Stimulated activated CD4-positive, alpha-beta T cell treated with anti-CD3 and anti-CD28 coated beads, Interleukin-2, amount 100 ng/mL, for 24 hours (primary cell): Measurements from ENCODE around the gene MSANTD2.

Experiments used
- DNase-seq, 2 donors: peaks; one replicate each; pipeline ENCODE4 v3.0.0-alpha.2; 2020

The MSANTD2 gene

GRCh38 chr11:124769806-124770774 lies 30.1 kb downstream of the MSANTD2 start:
- DNase-seq = no peak

- no peak for DNase-seq
These were observed 31.3 kb downstream of the MSANTD2 start for GRCh38 chr11:124768914-124769313.

GRCh38 chr11:124766156-124766555 lies 34.0 kb downstream of the MSANTD2 start:
- no peak for DNase-seq

- peak; percentile 88 to 90 for DNase-seq
These were observed 36.9 kb downstream of the MSANTD2 start for GRCh38 chr11:124763156-124763947.

- DNase-seq = peak in 1 of 2 donors; percentile 38
These were observed 37.5 kb downstream of the MSANTD2 start for GRCh38 chr11:124762624-124763155.

GRCh38 chr11:124762105-124762623 lies 38.0 kb downstream of the MSANTD2 start, which contains the start of gene ESAM:
Gene ESAM (minus strand): TSS chr11:124762290. CDS start chr11:124762154, 136 bp downstream.
- DNase-seq = peak; percentile 66 to 77

- DNase-seq = no peak
These were observed 38.7 kb downstream of the MSANTD2 start for GRCh38 chr11:124761301-124762104.

GRCh38 chr11:124760806-124761205 lies 39.4 kb downstream of the MSANTD2 start:
- no peak for DNase-seq

GRCh38 chr11:124760205-124760652 lies 40.0 kb downstream of the MSANTD2 start:
- DNase-seq = no peak

GRCh38 chr11:124759266-124760204 lies 40.7 kb downstream of the MSANTD2 start:
- DNase-seq = no peak

- peak; percentile 70 to 79 for DNase-seq
These were observed 41.6 kb downstream of the MSANTD2 start for GRCh38 chr11:124758355-124759265.

- no peak for DNase-seq
These were observed 42.9 kb downstream of the MSANTD2 start for GRCh38 chr11:124757320-124757719.

- DNase-seq = no peak
These were observed 43.4 kb downstream of the MSANTD2 start for GRCh38 chr11:124756753-124757227.

GRCh38 chr11:124756033-124756752 lies 44.0 kb downstream of the MSANTD2 start:
- no peak for DNase-seq

GRCh38 chr11:124754710-124755109 lies 45.5 kb downstream of the MSANTD2 start:
- no peak for DNase-seq

- no peak for DNase-seq
These were observed 45.9 kb downstream of the MSANTD2 start for GRCh38 chr11:124754309-124754708.

GRCh38 chr11:124753624-124754023 lies 46.6 kb downstream of the MSANTD2 start:
- no peak for DNase-seq

GRCh38 chr11:124753205-124753604 lies 47.0 kb downstream of the MSANTD2 start:
- no peak for DNase-seq
